H1 (cell line): Measurements from ENCODE around the gene SVOPL. TPM values are rescaled to one million over a fixed set of nuclear protein-coding genes. Genes with fewer than 3 reads are reported as not detected.

Experiments
- CTCF ChIA-PET: fragments of 300-600 bp; sonication (Branson Sonifier 250); formaldehyde crosslinking; loops from one replicate; lab custom pipeline; 2021; ENCODE audit not compliant: partially characterized antibody; lab: Charles Lee
- POLR2A ChIA-PET: fragments of 300-600 bp; sonication (Branson Sonifier 250); formaldehyde crosslinking; loops from one replicate; lab custom pipeline; 2021; ENCODE audit warnings: inconsistent platforms; ENCODE audit not compliant: partially characterized antibody; lab: Charles Lee
- DNase-seq, 2 experiments: peaks; one replicate each; pipeline versions ENCODE4 v3.0.0 to v3.0.0-alpha.2; 2010 to 2022; ENCODE audit warnings: low spot score in 2 of 2, low read depth in 1 of 2, mixed read lengths in 1 of 2
- FAIRE-seq: peaks from 2 replicates; lab custom pipeline; 2011; peaks lifted over from hg19 to GRCh38; lab: Jason Lieb, UNC
- H2AFZ ChIP-seq: 2 replicates; pipeline ENCODE4 v1.8.1; 2012; ENCODE audit warnings: low read length, inconsistent platforms
- H2AK5ac ChIP-seq: 2 replicates; pipeline ENCODE4 v1.6.1; 2013; ENCODE audit warnings: low read depth, low read length
- H2BK120ac ChIP-seq: replicated peaks from 2 replicates; pipeline ENCODE3; 2013; ENCODE audit warnings: low read depth, low read length, inconsistent platforms
- H2BK12ac ChIP-seq: 2 replicates; pipeline ENCODE4 v1.6.1; 2013; ENCODE audit warnings: low read depth, low read length
- H2BK15ac ChIP-seq: 2 replicates; pipeline ENCODE4 v1.6.1; 2013; ENCODE audit warnings: low read length
- H2BK20ac ChIP-seq: 2 replicates; pipeline ENCODE4 v1.6.1; 2013; ENCODE audit warnings: low read length
- H2BK5ac ChIP-seq: 2 replicates; pipeline ENCODE4 v1.6.1; 2013; ENCODE audit warnings: low read depth, low read length
- H3K14ac ChIP-seq: 2 replicates; pipeline ENCODE4 v1.6.1; 2013; ENCODE audit warnings: inconsistent platforms; ENCODE audit not compliant: insufficient read length
- H3K18ac ChIP-seq: 2 replicates; pipeline ENCODE4 v1.6.1; 2013; ENCODE audit warnings: low read length; ENCODE audit errors: extremely low read depth
- H3K23ac ChIP-seq: 2 replicates; pipeline ENCODE4 v1.6.1; 2013; ENCODE audit warnings: inconsistent platforms; ENCODE audit not compliant: insufficient read length
- H3K23me2 ChIP-seq: 2 replicates; pipeline ENCODE4 v1.6.1; 2013; ENCODE audit warnings: low read depth, low read length
- H3K27ac ChIP-seq: 2 replicates; pipeline ENCODE4 v1.6.1; 2011; ENCODE audit warnings: low read depth, low read length, inconsistent platforms
- H3K27me3 ChIP-seq, 4 experiments: replicated peaks in 1 of 4; 1 replicate in 1 of 4; 2 replicates in 3 of 4; pipeline versions ENCODE4 v1.6.1 to v1.8.1; 2011 to 2013; ENCODE audit warnings: low read length in 3 of 4, mild to moderate bottlenecking in 3 of 4, inconsistent platforms in 2 of 4, mixed read lengths in 2 of 4, moderate library complexity in 1 of 4; ENCODE audit not compliant: control insufficient read depth in 3 of 4, insufficient read depth in 3 of 4; ENCODE audit errors: extremely low read depth in 1 of 4
- H3K36me3 ChIP-seq, 4 experiments: 2 replicates each; pipeline versions ENCODE4 v1.6.1 to v1.8.1; 2011 to 2013; ENCODE audit warnings: mild to moderate bottlenecking in 4 of 4, low read length in 3 of 4, moderate library complexity in 2 of 4, control low read depth in 1 of 4, inconsistent platforms in 1 of 4; ENCODE audit not compliant: insufficient read depth in 4 of 4, control insufficient read depth in 2 of 4
- H3K4ac ChIP-seq: replicated peaks from 2 replicates; pipeline ENCODE3; 2013; ENCODE audit warnings: low read length, low read depth, mixed read lengths, inconsistent platforms; ENCODE audit not compliant: insufficient read length
- H3K4me1 ChIP-seq, 4 experiments: replicated peaks in 1 of 4; 1 replicate in 1 of 4; 2 replicates in 3 of 4; pipeline versions ENCODE4 v1.6.1 to v1.8.1; 2011 to 2013; ENCODE audit warnings: low read length in 3 of 4, inconsistent platforms in 2 of 4, mixed read lengths in 1 of 4; ENCODE audit not compliant: insufficient read depth in 4 of 4, control insufficient read depth in 3 of 4
- H3K4me2 ChIP-seq, 2 experiments: 2 replicates each; pipeline versions ENCODE4 v1.6.1 to v1.8.1; 2011 to 2013; ENCODE audit warnings: low read depth in 2 of 2, low read length in 2 of 2, control low read depth in 1 of 2, inconsistent platforms in 1 of 2, mild to moderate bottlenecking in 1 of 2; ENCODE audit not compliant: insufficient read depth in 1 of 2
- H3K4me3 ChIP-seq, 4 experiments: fragments of 200-600, 300-600 bp in 1 of 4; sonication (generic), shearing (Covaris generic), sonication (Bioruptor Twin) in 1 of 4; 2 replicates each; pipeline versions ENCODE4 v1.5.1 to v1.8.1; 2011 to 2016; ENCODE audit warnings: low read length in 4 of 4, low read depth in 3 of 4, control low read depth in 2 of 4, inconsistent platforms in 2 of 4, mild to moderate bottlenecking in 2 of 4, mixed read lengths in 1 of 4, moderate library complexity in 1 of 4; ENCODE audit not compliant: insufficient read depth in 2 of 4; ENCODE audit errors: extremely low read depth in 1 of 4
- H3K56ac ChIP-seq: replicated peaks from 2 replicates; pipeline ENCODE3; 2013; ENCODE audit warnings: low read depth, mild to moderate bottlenecking, mixed read lengths, low read length, inconsistent platforms; ENCODE audit not compliant: insufficient read length
- H3K79me1 ChIP-seq: 2 replicates; pipeline ENCODE4 v1.6.1; 2013; ENCODE audit warnings: low read depth, low read length, control low read depth
- H3K79me2 ChIP-seq, 2 experiments: 2 replicates each; pipeline versions ENCODE4 v1.6.1 to v1.8.1; 2012 to 2013; ENCODE audit warnings: low read length in 2 of 2, mild to moderate bottlenecking in 2 of 2, inconsistent platforms in 1 of 2; ENCODE audit not compliant: insufficient read depth in 2 of 2, control insufficient read depth in 1 of 2
- H3K9ac ChIP-seq, 4 experiments: replicated peaks in 1 of 4; 1 replicate in 1 of 4; 2 replicates in 3 of 4; pipeline versions ENCODE4 v1.6.1 to v1.8.1; 2011 to 2013; ENCODE audit warnings: low read depth in 3 of 4, low read length in 3 of 4, control low read depth in 2 of 4, mild to moderate bottlenecking in 2 of 4, moderate library complexity in 2 of 4, inconsistent platforms in 1 of 4; ENCODE audit errors: extremely low read depth in 1 of 4
- H3K9me3 ChIP-seq, 2 experiments: 2 replicates each; pipeline versions ENCODE4 v1.6.1 to v1.8.1; 2012 to 2013; ENCODE audit warnings: mild to moderate bottlenecking in 2 of 2, moderate library complexity in 2 of 2, control low read depth in 1 of 2, inconsistent platforms in 1 of 2, low read depth in 1 of 2, low read length in 1 of 2, mixed read lengths in 1 of 2; ENCODE audit not compliant: insufficient read depth in 2 of 2
- H4K20me1 ChIP-seq, 2 experiments: replicated peaks in 1 of 2; 2 replicates each; pipeline versions ENCODE3 to v1.8.1; 2011 to 2013; ENCODE audit warnings: inconsistent platforms in 2 of 2, low read length in 2 of 2, mild to moderate bottlenecking in 1 of 2; ENCODE audit not compliant: insufficient read depth in 2 of 2, control insufficient read depth in 1 of 2
- H4K5ac ChIP-seq: 2 replicates; pipeline ENCODE4 v1.6.1; 2013; ENCODE audit warnings: low read length, low read depth, mixed read lengths, inconsistent platforms; ENCODE audit not compliant: insufficient read length
- H4K8ac ChIP-seq: 2 replicates; pipeline ENCODE4 v1.8.0; 2013; ENCODE audit warnings: mild to moderate bottlenecking, moderate library complexity, low read length, inconsistent platforms; ENCODE audit not compliant: insufficient read depth; ENCODE audit errors: extremely low read depth
- H4K91ac ChIP-seq: replicated peaks from 2 replicates; pipeline ENCODE3; 2013; ENCODE audit warnings: low read length, mixed read lengths, inconsistent platforms; ENCODE audit not compliant: insufficient read length
- CHD2 ChIP-seq: IDR thresholded peaks from 2 replicates; pipeline ENCODE4 v1.6.1; 2012; ENCODE audit warnings: low read length, improper control_type of control experiment
- EZH2 ChIP-seq: fragments of 200-600 bp; sonication (generic); IDR thresholded peaks from 2 replicates; pipeline ENCODE4 v1.7.1; 2012; ENCODE audit warnings: low read depth, mild to moderate bottlenecking, moderate library complexity, low read length, inconsistent platforms; ENCODE audit not compliant: severe bottlenecking
- KDM5A ChIP-seq: fragments of 200-600 bp; IDR thresholded peaks from 2 replicates; pipeline ENCODE4 v1.7.1; 2012; ENCODE audit warnings: mild to moderate bottlenecking, low read length, inconsistent platforms, mixed read lengths
- WGBS, 2 experiments: shearing (Covaris generic) in 1 of 2; methylation state at CpG; one replicate each; pipeline versions ENCODE4 v1.1.6 to v1.1.7; 2013 to 2015; ENCODE audit warnings: low lambda C conversion rate in 2 of 2, mixed read lengths in 2 of 2, inconsistent platforms in 1 of 2, low coverage in 1 of 2, missing lambda C conversion rate in 1 of 2; ENCODE audit not compliant: insufficient replicate concordance in 2 of 2, insufficient coverage in 1 of 2, insufficient read length in 1 of 2; ENCODE audit errors: extremely low coverage in 1 of 2, missing lambda C conversion rate in 1 of 2; 5-methylcytosine and 5-hydroxymethylcytosine counted together
- polyA plus RNA-seq, 7 experiments: library from polyadenylated mRNA; depleted of rRNA in 3 of 7; stranded (reverse) in 5 of 7; unstranded in 2 of 7; fragments of >200 nt in 5 of 7; fragments of 200-250 nt in 2 of 7; gene quantifications; 1 replicate in 5 of 7; 2 replicates in 1 of 7; 4 replicates in 1 of 7; pipeline versions ENCODE4 v1.2.1 to v1.2.3, GENCODE V29; 2011 to 2013; ENCODE audit warnings: missing spikeins in 2 of 7, mixed read lengths in 2 of 7
- total RNA-seq: library from RNA; stranded (reverse); fragmentation: NEBNext Ultra II Directional; extraction: Animal tissue kit (Norgen Biotek cat#: 25700); gene quantifications from 2 replicates; pipeline ENCODE4 v1.2.1, GENCODE V29; 2021

Gene SVOPL
- total and polyA plus RNA-seq, 2 of the 8 experiments (the other 6 are each of a cell fraction or from before 2014, with no cell fraction given): 1.1 to 1.4 TPM

DNA sequence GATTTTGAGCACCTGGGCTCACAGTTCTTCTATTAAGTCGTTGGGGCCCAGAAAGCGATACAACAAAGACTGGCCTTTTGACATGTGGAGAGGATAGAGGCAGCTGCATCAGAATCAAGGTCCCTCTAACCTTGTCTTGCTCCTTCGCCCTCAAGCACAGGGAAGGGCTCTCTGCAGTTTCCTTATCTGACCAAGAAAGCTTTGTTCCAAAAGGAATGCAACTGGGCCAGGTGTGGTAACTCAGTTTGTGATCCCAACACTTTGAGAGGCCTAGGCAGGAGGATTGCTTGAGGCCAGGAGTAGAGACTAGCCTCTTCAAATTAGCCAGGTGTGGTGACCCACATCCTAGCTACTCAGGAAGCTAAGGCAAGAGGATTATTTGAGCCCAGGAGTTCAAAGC lies 32.2 kb downstream of the SVOPL start:
- Histone ChIP-seq H3K23ac (no peak overlapping the region), H3K79me1 (no peaks in the 10 kb centered on the region), H3K9me3 (peaks cover 0 to 4% of the 10 kb centered on the region in 2 experiments; a peak in 1 of 4 replicates), H3K9ac (no peak overlapping the region), H3K79me2 (no peaks in the 10 kb centered on the region), H3K4ac (no peak overlapping the region), H3K4me1 (peaks cover 7 to 26% (median 16%) of the 10 kb centered on the region in 4 experiments; a peak in 5 of 7 replicates), H3K23me2 (no peaks in the 10 kb centered on the region; the same call in 1 of the 2 replicates), H4K91ac (peak overlapping the region; percentile 15), H3K14ac (no peak overlapping the region), H2AK5ac (no peak overlapping the region), H3K4me2 (peak overlapping the region in 1 of 2 experiments; percentile 45; a peak in 3 of 4 replicates), H4K5ac (no peak overlapping the region), H2BK120ac (no peak overlapping the region), H4K20me1 (no peaks in the 10 kb centered on the region), H4K8ac (no peak overlapping the region), H3K27me3 (no peaks in the 10 kb centered on the region), H3K56ac (no peak overlapping the region), H2BK12ac (peak overlapping the region; percentile 75; the same call in 1 of the 2 replicates), H3K27ac (no peak overlapping the region), H3K36me3 (no peaks in the 10 kb centered on the region), H3K18ac (peak overlapping the region; percentile 71; the same call in 1 of the 2 replicates), H2BK20ac (peak overlapping the region; percentile 40; the same call in 1 of the 2 replicates), H3K4me3 (0 out of 8 replicates have a peak overlapping the region, but pooled peaks of 1 of the 4 experiments have one; percentile 7), H2AFZ (no peak overlapping the region), H2BK5ac (peak overlapping the region; percentile 36; the same call in 1 of the 2 replicates), H2BK15ac (0 out of 2 replicates have a peak overlapping the region, but pooled peaks have one; percentile 23)
- ChIA-PET POLR2A (no interaction called here), CTCF (interaction anchor here (0.5 to 1.5 kb wide), 2 partner anchors 70 to 763 kb away, joined by 3 to 5 read pairs; no protein-coding TSS in a partner anchor)
- no peak for TF ChIP-seq CHD2
- no peak for TF ChIP-seq EZH2
- TF ChIP-seq KDM5A: no peak
- FAIRE-seq (no peak), DNase-seq (no peak)
- WGBS, 2 experiments: 75% methylated on average over 3 of the region's 3 CpGs; no CpG with 5 or more reads in 1 of the 2 experiments
